Activated CD4-positive, alpha-beta T cell treated with anti-CD3 and anti-CD28 coated beads, Interleukin-2, amount 50 U/mL, for 24 hours (primary cell): Measurements from ENCODE around the gene MLX.
"Not testable (repeated sequence)": the region's sequence is repeated elsewhere in the genome, so short reads cannot be mapped to it uniquely, and the experiment has no call there.

Experiments
- DNase-seq, 2 donors: peaks; one replicate each; pipeline ENCODE4 v3.0.0-alpha.2; 2020; ENCODE audit warnings: low read depth in 1 of 2, low spot score in 1 of 2

The MLX gene

DNA sequence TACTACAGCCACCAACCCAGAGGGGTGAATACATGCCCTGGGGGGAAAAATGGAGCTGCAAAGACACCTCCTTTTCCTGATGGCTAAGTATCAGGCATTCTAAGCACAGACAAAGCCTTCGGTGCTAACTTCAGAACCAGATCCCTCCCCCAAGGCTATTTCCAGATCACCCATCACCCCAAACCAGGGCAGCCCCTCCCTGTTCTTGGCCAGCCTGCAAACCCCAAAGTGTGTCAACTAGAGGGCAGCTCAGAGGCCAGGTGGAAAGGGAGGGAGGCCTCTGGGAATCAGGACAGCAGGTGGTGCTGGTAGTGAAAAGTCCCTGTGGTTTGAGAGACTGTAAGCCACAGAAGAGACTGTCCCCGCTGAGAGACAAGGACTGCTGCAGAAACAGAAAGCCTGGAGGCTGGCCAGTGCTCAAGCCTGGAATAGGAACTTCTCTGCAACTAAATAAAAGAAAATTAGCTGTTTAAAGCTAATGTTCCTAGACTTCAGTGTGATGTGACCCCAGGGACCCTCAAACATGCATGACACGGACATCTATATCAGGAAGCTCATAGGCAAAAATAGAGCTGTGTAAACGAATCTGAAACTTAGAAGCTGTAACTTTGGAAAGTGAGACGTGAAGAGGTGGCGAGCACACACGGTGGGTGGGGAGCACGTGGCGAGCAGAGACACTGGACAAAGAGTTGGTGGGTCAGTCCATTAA is 51.7 kb downstream of the MLX start:
- no peak for DNase-seq

DNA sequence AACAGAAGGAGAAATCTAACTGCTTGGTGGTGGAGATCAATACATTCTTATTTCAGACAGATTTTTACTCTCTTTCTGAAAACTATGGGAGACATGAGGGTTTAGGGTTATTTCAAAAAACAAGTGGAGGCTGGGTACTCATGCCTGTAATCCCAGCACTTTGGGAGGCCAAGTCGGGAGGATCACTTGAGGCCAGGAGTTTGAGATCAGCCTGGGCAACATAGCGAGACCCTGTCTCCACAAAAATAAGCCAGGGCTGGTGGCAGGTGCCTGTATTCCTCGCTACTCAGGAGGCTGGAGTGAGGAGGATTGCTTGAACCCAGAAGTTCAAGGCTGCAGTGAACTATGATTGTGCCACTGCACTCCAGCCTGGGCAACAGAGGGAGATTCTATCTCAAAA is 55.1 kb downstream of the MLX start:
- DNase-seq = not testable (repeated sequence)
